Testis (tissue), 2 donors: ENCODE measurements around the gene DEFB131B.

Source experiments
- POLR2A ChIP-seq: fragments of 450-650 bp; IDR thresholded peaks from one replicate; pipeline ENCODE4 v1.6.1; 2017; ENCODE audit warnings: antibody characterized with exemption, mild to moderate bottlenecking, moderate library complexity
- TF ChIP-seq, protein P1 (sequence below), 3 experiments: fragments of 450-650 bp in 2 of 3; fragments of 200-600 bp in 1 of 3; sonication (generic) in 1 of 3; IDR thresholded peaks; one replicate each; pipeline ENCODE4 v1.5.1; 2016 to 2019; ENCODE audit warnings: antibody characterized with exemption in 3 of 3, mild to moderate bottlenecking in 2 of 3, moderate library complexity in 1 of 3

DNA sequence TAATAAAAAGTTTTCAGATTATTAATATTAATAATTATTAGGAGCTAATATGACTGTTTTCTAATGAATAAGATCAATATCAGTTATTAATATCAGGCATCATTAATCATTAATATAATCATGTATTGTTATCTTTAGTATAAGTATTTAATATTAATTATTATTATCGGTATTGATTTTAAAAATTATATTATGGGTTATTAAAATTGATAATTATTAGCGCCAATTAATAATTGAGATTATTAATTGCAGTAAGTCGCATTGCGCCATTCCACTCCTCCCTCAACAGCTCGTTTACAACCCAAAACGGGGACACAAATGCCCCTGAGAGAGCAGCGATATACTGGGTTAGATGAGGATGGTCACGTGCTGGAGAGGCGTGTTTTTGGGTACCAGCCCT, 30.0 kb downstream of the DEFB131B start:
- TF ChIP-seq, protein P1, sequence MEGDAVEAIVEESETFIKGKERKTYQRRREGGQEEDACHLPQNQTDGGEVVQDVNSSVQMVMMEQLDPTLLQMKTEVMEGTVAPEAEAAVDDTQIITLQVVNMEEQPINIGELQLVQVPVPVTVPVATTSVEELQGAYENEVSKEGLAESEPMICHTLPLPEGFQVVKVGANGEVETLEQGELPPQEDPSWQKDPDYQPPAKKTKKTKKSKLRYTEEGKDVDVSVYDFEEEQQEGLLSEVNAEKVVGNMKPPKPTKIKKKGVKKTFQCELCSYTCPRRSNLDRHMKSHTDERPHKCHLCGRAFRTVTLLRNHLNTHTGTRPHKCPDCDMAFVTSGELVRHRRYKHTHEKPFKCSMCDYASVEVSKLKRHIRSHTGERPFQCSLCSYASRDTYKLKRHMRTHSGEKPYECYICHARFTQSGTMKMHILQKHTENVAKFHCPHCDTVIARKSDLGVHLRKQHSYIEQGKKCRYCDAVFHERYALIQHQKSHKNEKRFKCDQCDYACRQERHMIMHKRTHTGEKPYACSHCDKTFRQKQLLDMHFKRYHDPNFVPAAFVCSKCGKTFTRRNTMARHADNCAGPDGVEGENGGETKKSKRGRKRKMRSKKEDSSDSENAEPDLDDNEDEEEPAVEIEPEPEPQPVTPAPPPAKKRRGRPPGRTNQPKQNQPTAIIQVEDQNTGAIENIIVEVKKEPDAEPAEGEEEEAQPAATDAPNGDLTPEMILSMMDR (IDR thresholded peaks at IDR 0.05) = no peak
- TF ChIP-seq POLR2A = no peak
